Anterior cingulate cortex (tissue), 58 donors: ENCODE data around the gene TLCD3A.

Experiments
- DNase-seq, 58 donors: peaks; one replicate each; lab custom pipeline; 2025; lab: John Stamatoyannopoulos, UW

Gene TLCD3A

DNA sequence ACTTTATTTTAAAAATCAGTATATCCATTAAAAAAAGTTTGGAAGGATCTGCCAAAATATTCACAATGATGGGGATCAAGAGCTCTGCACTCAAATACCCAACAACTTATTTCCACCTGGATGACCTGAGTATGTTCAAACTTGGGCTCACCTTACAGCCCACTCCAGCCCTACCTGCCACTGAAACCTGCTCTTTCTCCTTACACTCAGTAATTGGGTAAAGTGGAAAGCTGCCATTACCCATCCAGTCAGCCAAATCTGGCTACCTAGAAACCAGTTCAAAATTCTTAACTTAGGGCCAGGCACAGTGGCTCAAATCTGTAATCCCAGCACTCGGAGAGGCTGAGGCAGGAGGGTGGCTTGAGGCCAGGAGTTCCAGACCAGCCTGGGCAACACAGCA, 27.4 kb upstream of the TLCD3A start:
- DNase-seq, result no peak

DNA sequence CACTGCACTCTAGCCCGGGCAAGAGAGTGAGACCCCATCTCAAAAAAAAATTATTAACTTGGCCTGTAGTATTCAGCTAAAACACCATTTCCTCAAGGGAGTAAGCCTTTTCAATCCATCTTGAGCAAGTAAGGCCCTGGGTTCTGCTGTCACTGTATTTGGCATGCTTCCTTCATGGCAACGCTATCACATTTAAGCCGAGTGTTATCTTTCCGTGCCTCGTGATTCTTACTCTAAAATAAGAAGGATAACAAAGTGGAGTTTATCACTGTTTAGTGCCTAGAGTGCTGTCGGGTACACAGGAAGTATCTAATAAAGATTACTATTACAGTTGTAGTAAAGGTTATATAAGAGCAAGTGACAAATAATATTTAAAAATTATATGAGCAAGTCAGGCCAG, 26.5 kb upstream of the TLCD3A start:
- no peak for DNase-seq

DNA sequence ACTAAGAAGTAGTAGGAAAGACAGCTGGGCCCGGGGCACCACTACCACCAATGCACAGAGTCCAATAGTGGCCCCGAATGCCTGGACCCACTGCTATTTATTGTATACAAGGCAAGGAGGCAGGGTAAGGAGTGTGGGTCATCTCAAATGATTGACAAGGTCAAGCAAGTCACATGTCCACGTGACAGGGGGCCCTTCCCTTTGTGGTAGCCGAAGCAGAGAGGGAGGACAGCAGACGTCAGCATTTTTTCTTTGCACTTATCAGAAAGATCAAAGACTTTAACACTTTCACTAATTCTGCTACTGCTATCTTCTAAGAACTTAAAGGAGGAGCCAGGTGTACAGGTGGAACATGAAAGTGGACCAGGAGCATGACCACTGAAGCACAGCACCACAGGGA, 24.3 kb upstream of the TLCD3A start:
- no peak for DNase-seq

DNA sequence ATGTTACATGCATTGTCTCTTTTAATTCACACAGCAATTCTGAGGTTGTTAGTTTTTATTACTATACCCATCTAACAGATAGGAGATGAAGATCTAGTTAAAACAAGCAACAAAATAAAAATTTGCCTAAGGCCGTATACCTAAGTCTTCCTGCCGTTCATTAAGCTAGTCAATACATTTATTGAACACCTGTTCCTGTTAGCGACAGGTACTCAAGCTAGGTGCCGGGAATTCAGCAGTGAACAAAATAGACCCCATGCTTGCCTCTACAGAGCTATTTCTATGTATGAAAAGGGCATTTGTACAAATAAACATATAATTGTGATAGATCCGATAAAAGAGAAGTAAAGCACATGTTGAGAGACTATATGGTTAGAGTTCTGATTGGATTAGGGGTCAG, 14.3 kb upstream of the TLCD3A start:
- DNase-seq, result no peak

DNA sequence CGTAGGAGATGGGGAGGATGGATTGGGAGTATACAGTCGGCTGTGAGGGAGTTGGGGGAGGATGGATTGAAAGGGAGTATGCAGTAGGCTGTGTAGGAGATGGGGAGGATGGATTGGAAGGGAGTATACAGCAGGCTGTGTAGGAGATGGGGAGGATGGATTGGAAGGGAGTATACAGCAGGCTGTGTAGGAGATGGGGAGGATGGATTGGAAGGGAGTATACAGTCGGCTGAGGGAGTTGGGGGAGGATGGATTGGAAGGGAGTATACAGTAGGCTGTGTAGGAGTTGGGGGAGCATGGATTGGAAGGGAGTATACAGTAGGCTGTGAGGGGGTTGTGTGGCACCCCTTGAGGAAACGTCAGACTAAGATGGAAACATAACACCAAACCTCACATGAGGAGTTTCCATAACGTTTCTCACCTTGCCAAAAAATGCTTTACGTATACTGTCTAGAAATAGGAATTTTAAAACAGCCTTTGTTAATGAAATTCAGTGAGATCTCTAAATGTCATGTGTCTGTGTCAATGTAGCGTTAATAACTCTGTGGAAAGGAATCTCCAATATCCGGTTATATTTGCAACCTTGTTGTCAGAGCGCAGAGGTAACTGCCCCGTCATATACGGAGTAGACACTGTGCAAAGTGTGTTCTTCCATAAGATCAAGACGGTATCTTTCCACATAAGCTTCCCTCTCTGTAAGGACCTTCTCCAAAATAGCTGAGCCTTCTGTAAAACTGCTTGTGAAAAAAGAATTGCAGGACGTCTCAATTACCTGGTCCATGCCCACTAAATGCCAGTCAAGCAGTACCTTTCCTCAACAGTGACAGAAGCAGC, 11.5 kb upstream of the TLCD3A start:
- DNase-seq, result no peak

DNA sequence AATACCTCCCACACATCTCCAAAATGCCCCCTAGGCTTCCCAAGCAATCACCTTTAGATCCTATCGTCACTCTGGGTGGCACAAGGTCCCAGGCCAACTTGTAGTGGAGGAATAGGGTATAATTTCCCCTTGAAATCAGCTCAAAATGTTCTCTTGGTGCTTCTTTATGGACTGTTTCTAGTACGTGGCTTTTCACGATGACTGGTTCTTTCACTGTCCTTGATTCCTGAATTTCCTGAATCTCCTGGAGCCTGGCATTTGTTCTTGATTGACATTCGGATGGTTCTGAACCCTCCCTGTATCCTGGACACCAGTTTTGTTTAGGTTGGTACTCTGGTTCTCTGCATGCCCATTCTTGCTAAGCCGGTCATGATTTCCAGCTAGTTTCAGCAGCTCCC, 10.9 kb upstream of the TLCD3A start:
- no peak for DNase-seq

DNA sequence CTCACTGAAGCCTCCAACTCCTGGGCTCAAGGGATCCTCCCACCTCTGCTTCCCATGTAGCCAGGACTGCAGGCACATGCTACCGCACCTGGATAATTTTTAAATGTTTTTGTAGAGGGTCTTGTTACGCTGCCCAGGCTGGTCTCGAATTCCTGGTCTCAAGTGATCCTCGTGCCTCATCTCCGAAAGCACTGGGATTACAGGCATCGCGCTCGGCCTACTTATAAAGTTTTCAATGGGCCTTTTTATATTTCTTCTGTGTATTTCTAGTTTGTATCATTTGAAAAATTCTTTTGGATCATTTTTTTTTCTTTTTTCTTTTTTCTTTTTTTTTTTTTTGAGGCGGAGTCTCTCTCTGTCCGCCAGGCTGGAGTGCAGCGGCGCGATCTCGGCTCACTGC, 7.3 kb upstream of the TLCD3A start:
- no peak for DNase-seq

DNA sequence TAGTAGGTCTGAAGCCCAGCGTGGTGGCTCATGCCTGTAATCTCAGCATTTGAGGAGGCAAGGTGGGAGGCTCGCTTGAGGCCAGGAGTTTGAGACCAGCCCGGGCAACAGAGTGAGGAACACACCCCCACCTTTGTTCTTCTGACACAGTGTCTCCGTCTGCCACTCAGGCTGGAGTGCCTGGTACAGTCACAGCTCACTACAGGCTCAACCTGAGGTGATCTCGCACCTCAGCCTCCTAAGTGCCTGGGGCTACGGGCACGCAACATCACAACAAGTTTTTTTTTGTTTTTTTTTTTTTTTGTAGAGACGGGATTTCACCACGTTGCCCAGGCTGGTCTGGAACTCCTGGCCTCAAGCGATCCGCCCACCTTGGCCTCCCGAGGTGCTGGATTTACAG, 6.7 kb upstream of the TLCD3A start:
- DNase-seq, result no peak

DNA sequence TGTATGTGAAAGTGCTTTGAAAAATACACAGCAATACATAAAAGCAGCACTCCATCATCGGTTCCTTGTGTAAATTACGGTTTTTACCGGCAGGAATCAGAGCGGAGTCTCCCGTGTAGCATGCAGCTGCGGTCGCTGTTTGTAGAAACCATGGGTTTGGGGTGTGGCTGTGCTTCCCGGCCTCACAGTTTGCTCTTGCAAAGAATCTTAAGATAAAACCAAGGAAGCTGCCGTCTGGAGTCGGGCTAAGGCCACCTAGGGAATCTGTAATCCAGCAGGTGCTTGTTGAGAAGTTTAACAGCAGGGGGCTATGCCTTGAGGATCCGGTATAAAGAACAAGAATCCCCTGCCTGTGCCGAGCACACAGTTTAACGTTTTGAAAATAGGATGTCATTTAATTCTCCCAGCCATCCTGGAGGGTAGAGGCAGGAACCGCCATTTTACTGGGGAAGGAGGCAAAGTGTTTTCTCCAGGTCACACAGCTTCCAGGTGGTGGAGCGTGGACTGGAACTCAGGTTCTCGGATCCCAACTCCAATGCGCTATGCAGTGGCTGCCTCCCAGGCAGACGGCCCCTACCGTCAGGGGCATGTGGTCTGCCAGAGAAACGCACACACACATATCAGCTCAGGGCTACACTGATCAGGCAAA, 6.0 kb upstream of the TLCD3A start:
- DNase-seq, result no peak

DNA sequence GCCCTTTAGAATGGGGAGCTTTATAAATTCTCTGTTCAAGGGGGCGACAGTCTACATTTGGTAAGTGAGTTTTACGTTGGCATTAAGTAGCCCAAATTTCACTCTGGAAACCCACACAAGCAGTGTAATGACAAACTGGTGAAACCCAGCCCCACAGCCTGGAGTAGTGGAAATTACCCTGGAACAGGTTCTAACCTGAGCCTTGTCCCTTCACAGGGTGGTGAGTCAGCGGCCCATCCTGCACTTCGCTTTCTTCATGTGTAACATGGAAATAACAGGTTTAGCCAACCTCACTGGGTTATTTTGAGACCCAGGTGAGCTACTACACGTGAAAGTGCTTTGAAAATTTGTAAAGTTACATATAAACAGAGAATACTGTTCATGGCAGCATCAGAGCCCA, 3.5 kb upstream of the TLCD3A start:
- no peak for DNase-seq

DNA sequence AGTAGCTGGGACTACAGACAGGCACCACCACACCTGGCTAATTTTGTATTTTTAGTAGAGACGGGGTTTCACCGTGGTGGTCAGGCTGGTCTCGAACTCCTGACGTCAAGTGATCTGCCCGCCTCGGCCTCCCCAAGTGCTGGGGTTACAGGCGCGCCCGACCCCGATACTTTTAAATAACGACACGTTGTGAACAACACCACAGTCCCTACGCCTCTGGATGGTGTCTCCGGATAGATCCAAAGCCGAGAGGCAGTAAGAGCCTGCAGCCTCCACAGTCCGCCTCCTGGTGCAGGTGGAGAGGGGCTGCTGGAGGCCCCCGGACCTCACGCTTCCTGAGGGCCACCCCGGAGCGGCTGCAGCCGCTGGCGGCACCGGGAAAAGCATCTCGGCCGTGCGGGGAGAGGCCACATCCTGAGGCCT, 741 bp upstream of the TLCD3A start:
- peak in 3 of 58 donors; percentile 24 to 62 (median 33) for DNase-seq

DNA sequence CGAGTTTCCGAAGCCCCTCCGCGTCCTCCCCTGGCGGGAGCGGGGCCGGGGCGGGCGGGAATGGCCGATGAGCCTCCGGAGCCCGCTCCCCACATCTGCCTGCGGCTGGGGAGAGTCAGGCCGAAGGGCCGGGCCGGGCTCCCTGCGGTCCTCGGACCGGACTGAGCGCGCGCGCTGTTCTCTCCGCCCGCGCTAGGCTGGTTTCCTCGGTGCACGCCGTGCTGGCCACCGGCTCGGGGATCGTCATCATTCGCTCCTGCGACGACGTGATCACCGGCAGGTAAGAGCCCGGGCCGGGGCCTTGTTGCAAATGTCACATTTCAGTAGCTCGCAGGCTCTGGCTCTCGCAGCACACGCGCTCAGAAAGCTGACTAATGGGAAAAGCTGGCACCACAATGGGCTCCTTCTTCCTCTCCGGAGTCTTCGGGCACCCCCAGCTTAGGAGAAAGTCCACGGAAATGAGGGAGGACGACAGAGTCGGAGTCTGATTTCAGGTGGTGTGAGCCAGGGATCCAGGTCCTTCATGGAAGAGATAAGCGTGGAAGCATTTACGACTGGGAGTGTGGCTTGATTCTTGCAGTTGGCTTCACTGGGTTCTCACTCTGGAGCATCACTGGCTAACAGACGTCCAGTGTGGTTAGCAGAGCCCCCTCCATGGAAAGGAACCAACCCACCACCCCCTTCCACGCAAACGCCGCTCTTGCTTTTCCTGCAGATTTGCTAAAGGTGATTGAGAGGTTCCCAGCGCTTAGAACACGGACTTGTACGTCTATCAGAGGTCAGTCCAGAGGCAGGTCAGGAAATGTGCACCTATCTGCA, 715 bp downstream of the TLCD3A start:
- DNase-seq, result peak in 25 of 58 donors; percentile 7 to 44 (median 26)

DNA sequence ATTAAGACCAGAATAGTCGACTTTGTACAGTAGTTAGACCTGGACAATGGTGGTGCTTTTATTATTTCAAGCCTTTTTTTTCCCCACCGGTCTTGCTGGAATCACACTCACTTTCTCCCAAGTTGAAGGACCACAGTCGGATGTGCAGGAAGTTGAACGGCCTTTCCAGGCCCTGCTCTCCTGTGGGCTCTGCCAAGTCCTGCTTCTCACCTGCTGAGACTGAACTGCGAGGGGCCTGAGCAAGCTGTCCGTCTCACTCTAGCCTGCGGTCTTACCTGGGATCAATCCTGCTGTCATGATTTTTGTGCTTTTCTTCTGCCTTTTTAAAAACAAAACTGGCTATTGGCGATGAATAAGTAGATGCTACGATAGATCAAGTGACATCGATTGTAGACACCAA, 1.3 kb downstream of the TLCD3A start:
- DNase-seq, result no peak

DNA sequence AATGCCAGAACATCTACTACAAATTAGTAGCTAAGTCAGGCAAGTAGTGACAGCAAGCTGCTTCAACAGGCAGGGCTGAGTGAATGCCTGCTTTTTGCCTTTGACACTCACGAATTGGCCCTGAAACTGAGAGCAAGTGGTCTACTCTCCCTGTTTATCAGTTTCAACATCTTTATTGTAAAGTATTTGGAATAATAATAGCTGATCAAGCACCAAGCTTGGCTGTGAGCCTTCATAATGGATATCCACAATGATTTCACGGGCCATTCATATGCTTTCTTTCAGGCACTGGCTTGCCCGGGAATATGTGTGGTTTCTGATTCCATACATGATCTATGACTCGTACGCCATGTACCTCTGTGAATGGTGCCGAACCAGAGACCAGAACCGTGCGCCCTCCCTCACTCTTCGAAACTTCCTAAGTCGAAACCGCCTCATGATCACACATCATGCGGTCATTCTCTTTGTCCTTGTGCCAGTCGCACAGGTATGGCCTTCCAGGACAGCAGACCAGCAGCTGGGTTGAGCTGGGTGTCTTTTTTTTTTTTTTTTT, 5.2 kb downstream of the TLCD3A start:
- DNase-seq, result no peak

DNA sequence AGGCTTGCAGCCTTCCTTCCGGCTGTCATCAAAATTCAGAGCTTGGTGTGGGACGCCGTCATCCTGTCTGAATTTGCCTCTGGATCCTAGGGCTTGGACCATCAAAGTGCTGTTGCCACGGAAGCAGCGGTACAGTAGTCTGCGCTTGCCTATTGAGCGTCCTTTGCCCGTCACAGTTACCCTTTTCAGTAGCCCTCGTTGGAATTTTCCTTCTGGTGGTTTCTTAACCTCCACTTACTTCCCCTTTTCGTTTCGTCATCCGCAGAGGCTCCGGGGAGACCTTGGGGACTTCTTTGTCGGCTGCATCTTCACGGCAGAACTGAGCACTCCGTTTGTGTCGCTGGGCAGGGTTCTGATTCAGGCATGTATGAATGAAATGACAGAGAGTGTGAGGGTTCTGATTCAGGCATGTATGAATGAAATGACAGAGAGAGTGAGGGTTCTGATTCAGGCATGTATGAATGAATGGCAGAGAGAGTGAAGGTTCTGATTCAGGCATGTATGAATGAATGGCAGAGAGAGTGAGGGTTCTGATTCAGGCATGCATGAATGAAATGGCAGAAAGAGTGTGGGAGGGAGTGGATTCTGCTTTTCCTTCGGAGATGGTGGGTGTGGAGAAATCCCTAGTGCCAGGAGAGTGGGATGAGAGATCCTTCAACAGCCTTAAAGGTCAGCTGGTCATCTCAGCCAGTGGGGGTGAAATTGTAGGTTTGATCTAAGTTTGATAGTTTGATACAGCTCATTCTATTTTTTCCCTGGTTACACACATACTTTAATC, 8.0 kb downstream of the TLCD3A start:
- peak in 6 of 58 donors; percentile 3 to 30 (median 14) for DNase-seq

DNA sequence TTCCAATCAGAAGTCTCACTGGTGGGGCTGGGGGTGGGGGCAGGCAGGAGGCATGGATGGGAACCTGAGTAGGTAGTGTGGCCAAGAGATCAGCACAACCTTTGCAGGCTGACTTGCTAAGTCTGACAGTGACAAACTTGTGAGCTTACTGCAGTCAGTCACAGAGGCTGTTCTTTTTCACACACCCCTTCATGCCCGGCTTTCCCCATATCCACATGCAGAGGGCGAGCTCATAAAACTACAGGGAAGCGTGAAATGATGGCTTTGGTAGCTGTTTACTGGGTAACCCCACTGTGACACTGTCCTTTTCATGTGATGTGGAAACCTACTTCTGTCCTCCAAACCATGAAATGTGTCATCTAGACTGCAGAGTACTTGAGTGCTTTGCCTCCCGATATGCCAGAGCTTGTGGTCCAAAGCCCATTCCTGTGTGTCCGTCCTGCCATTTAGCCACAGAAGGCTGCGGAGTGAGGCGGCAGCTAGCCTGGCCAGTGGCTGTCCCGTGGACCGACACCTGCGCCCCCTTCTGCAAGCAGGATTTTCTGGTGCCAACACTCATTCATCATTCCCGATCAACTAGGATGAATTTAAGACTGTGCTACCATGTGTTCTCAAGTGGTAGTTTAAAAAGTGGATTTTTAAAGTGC, 9.9 kb downstream of the TLCD3A start:
- DNase-seq, result no peak

DNA sequence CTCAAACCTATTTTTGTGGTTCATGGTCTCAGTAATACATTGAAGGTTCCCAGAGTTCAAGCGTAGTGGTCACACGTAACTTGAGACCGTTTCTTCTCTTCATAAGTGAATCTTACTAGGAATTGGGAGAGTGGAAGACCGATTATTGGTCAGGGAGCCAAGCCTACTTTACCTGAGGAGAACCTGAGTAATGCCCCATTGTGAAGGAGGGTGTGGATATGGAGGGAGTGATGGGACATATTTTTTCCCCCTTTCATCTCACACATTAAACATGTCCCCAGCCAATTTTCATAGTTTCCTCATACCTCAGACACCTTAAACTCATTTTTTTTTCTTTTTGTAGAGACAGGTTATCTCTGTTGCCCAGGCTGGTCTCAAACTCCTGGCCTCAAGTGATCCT, 10.7 kb downstream of the TLCD3A start:
- DNase-seq, result no peak

DNA sequence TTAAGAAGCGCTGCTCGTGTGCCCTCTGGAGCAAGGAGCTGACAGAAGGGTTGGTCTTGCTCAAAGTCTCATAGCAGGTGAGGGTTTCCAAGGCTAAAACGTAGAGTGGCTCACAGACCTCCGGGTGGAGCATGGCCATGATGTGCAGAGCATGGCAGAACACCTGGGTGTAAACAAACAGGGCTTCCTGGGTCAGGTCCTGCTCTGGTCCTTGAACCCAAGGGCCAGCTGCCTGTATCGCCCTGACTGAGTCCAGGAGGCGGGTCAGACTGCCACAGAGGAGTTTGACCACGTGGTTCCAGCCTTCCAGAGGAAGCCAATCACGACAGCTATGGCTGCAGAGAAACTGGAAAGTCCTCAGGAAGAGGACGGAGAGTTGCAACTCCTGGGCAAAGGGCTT, 12.5 kb downstream of the TLCD3A start:
- no peak for DNase-seq

DNA sequence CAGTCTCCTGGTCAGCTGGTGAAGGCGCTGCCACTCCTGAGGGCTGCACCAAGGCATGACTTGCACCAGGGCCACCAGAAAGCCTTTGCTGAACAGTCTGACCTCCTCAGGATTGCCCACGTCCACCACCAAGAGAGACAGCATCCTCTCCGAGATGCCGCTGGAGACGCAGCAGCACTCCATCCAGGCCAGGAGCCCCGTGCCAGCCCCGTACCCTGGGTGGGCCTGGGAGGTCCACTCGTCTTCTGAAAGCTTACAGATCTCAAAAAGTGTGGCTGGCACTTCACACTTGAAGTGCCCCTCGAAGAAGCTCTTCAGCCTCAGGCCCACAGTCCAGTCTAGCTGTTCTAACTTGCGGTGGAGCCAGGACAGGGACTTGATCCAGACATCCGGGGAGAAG, 13.0 kb downstream of the TLCD3A start:
- DNase-seq, result no peak

DNA sequence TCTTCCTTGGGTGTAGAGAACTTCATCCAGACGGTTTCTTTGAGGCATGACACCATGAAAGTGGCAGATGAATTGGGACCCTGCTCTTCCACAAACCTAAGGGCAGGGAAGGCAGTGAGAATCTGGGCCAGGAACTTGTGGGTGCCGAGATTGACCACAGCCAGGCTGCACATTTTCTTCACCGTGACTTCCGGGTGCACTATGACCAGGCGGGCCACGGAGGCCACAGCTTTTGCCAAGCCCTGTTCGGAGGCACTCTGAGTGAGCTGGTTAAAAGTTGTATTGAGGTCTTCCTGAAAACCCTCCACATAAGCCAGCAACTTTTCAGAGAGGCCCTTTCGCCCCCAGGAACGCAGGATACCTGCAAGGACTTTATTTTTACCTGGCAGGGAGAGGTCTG, 13.8 kb downstream of the TLCD3A start:
- no peak for DNase-seq
